Measurements from ENCODE around the gene GPR146.

GPR146 gene

GRCh38 chr7:1056785-1057410, 12.6 kb downstream of the GPR146 start:
- no peak for DNase-seq (ENCODE audit: low read depth in 1 of 2, low spot score in 1 of 2)

DNA sequence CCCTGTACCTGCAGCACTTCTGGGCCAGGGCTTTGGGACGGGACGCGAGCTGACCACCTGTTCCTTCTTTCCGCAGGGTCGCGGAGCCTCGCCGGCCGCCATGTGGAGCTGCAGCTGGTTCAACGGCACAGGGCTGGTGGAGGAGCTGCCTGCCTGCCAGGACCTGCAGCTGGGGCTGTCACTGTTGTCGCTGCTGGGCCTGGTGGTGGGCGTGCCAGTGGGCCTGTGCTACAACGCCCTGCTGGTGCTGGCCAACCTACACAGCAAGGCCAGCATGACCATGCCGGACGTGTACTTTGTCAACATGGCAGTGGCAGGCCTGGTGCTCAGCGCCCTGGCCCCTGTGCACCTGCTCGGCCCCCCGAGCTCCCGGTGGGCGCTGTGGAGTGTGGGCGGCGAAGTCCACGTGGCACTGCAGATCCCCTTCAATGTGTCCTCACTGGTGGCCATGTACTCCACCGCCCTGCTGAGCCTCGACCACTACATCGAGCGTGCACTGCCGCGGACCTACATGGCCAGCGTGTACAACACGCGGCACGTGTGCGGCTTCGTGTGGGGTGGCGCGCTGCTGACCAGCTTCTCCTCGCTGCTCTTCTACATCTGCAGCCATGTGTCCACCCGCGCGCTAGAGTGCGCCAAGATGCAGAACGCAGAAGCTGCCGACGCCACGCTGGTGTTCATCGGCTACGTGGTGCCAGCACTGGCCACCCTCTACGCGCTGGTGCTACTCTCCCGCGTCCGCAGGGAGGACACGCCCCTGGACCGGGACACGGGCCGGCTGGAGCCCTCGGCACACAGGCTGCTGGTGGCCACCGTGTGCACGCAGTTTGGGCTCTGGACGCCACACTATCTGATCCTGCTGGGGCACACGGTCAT, 13.3 kb downstream of the GPR146 start:
- DNase-seq (ENCODE audit: low read depth in 1 of 2, low spot score in 1 of 2): no peak

GRCh38 chr7:1058311-1058710, 14.0 kb downstream of the GPR146 start:
- DNase-seq (ENCODE audit: low read depth in 1 of 2, low spot score in 1 of 2): no peak

DNA sequence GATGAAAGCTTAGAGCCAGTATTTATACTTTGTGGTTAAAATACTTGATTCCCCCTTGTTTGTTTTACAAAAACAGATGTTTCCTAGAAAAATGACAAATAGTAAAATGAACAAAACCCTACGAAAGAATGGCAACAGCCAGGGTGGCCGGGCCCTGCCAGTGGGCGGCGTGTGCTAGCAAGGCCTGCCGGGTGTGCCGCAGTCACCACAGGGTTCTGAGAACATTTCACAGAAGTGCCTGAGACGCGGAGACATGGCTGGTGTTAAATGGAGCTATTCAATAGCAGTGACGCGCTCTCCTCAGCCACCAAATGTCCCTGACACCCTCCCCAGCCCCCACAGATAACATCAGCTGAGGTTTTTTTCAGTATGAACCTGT, 14.5 kb downstream of the GPR146 start:
- no peak for DNase-seq (ENCODE audit: low read depth in 1 of 2, low spot score in 1 of 2)

GRCh38 chr7:1059200-1060091, 15.1 kb downstream of the GPR146 start:
- no peak for DNase-seq (ENCODE audit: low read depth in 1 of 2, low spot score in 1 of 2)

DNA sequence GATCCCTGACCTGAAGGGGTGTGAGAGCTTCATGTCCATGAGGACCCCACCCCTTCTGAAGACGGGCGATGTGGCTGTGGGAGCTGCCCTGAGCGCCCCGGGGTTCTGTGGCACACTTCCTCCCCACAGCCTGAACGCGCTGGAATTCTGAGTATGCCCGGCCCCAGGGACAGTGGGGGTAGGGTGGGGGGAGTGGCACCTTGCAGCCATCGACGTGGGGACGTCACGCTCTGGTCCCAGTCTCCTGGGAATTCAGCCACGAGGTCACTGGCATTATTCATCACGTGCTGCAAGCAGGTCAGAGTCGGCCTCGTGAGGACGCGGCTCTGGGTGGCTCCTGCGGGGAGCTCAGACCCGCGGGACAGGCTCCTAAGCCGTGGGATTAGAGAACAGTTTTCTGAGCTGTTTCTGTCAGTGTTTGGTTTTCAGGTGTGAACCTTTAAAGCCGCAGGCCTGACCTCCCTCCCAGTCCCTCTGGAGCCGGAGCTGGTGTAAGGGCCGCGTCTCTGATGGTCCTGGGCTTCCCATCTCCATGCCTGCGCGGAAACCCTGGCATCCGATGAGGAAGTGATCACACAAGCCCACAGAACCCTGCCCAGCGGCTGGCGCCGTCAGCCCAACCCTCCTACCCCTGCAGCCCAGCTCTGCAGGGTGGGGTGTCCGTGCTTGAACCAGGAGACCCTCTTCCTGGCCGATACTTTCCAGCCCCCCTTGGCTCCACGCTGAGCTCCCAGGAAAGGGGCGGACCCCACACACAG, 16.1 kb downstream of the GPR146 start:
- no peak for DNase-seq (ENCODE audit: low read depth in 1 of 2, low spot score in 1 of 2)

GRCh38 chr7:1061180-1061579, 16.8 kb downstream of the GPR146 start:
- no peak for DNase-seq (ENCODE audit: low read depth in 1 of 2, low spot score in 1 of 2)

- no peak for DNase-seq (ENCODE audit: low read depth in 1 of 2, low spot score in 1 of 2)
Measured at GRCh38 chr7:1062296-1063294, 18.2 kb downstream of the GPR146 start.

DNA sequence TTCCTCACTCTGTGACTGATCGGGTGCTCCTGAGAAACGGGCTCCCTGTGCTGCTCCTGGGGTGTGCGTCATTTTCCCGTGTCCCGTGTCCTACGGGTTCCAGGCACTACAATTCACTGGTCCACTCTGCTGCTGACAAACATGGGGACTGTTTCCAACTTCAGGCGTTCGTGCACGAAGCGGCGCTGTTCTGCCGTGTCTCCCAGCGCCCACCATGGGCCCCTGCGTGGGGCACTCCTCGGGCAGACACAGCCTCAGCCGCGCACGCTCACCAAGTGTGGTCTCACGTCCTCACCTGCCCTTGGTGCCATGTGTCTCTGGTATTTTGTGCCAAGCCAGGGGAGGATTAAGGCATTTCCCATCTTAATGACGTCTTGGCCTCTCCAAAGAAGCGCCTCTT, 19.0 kb downstream of the GPR146 start:
- no peak for DNase-seq (ENCODE audit: low read depth in 1 of 2, low spot score in 1 of 2)

- no peak for DNase-seq (ENCODE audit: low read depth in 1 of 2, low spot score in 1 of 2)
Measured at GRCh38 chr7:1064581-1064980, 20.2 kb downstream of the GPR146 start.

- DNase-seq (ENCODE audit: low read depth in 1 of 2, low spot score in 1 of 2): no peak
Measured at GRCh38 chr7:1065263-1065584, 20.9 kb downstream of the GPR146 start.

DNA sequence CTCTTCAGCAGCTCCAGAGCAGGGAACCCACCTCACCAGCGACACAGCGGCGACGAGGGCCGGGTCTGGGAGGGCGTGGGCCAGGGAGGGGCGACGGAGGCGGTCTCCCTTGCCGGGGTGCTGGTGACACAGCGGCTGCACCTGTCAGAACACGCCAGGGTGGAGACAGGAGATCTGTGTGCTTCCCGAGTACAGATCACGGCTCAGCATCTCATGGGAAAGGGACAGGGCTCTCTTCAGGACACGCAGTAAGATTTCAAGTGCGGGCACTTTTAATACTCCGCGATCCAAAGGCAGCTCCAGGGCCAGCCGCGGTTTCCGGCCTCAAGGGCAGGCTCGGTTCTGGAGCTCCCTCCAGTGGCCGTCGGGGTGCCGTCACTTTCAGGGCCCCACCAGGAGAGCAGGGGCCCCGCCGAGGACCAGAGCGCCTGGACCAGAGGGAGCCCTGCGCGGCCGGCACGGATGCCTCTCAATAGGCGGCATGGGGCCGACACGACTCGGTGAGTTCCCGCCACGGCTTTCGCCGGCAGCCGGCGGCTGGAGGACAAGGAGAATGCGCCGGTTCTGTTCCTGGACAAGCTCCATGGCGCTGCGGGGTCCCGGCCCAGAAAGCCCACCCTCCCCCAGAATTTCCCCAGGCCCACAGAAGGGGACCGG, 21.4 kb downstream of the GPR146 start:
- peak; percentile 64 to 77 for DNase-seq (ENCODE audit: low read depth in 1 of 2, low spot score in 1 of 2)

GRCh38 chr7:1066242-1066588, 21.9 kb downstream of the GPR146 start:
- DNase-seq (ENCODE audit: low read depth in 1 of 2, low spot score in 1 of 2): no peak

DNA sequence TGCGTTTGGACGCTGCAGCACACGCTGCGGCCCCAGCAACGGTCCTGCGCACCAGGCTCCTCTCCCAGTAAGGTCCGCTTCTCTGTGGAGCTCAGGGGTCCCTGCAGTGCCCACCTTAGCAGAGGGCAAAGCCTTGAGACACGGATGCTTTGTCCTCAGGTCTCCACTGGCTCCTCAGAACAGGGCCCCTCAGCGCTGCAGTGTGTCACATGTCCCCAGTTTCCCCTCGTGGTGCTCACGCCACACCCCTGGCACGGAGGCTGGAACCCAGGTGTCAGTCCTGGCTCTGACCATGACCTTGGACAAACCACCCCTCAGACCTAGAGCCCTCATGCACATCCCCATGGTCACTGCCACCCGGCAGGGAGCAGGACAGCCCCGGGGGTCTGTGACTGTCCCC, 23.7 kb downstream of the GPR146 start:
- no peak for DNase-seq (ENCODE audit: low read depth in 1 of 2, low spot score in 1 of 2)

GRCh38 chr7:1068619-1069018, 24.3 kb downstream of the GPR146 start:
- no peak for DNase-seq (ENCODE audit: low read depth in 1 of 2, low spot score in 1 of 2)

DNA sequence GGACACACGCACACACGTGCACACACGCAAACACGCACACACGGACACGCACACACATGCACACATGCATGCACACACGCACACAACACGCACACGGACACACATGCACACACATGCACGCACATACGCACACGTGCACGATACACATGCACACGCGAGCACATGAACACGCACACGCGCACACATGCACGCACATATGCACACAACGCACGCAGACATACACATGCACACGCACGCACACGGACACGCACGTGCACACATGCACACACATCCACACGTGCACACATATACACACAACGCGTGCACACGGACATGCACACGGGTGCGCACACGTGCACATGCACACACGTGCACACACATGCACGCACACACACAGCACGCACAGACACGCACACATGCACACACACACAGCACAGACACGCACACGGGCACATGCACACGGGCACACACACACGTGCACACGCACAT, 26.2 kb downstream of the GPR146 start:
- DNase-seq (ENCODE audit: low read depth in 1 of 2, low spot score in 1 of 2): no peak

DNA sequence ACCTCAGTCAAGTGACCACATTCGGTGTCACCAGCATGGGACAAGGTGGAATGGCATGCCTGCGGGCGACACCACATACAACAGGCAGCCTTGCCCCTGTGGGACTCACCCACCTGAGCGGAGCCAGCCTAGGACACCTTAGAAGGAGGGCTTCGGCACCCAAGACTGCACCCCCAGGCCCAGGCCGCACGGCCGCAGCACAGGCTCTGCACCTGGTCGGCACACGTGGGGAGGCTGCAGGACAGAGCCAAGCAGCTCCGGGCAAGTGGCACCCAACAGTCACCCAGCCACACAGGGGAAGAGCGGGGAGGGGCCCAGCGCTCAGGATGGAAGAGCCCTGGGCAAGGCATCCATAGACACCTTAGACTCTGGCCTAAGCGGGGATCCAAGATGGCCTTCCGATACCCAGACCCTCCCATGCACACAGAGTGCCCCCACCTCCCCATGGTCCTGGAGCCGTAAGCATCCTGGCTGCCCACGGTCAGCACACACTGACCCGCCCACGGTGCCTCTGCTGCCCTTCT, 27.4 kb downstream of the GPR146 start:
- no peak for DNase-seq (ENCODE audit: low read depth in 1 of 2, low spot score in 1 of 2)

GRCh38 chr7:1073142-1073977, 29.0 kb downstream of the GPR146 start:
- DNase-seq (ENCODE audit: low read depth in 1 of 2, low spot score in 1 of 2): no peak
